HEK293T (cell line): ENCODE measurements around the gene NSMCE3.

Source experiments
- CTBP1 ChIP-seq: fragments of 450-650 bp; IDR thresholded peaks from 2 replicates; pipeline ENCODE4 v1.6.1; 2016; ENCODE audit warnings: borderline replicate concordance
- FOXA1 ChIP-seq: fragments of 450-650 bp; IDR thresholded peaks from 2 replicates; pipeline ENCODE4 v1.6.1; 2016; ENCODE audit warnings: mild to moderate bottlenecking
- FOXK2 ChIP-seq: fragments of 450-650 bp; IDR thresholded peaks from 2 replicates; pipeline ENCODE4 v1.6.1; 2016; ENCODE audit warnings: mild to moderate bottlenecking
- HDGF ChIP-seq: fragments of 450-650 bp; IDR thresholded peaks from 2 replicates; pipeline ENCODE4 v1.6.1; 2017; ENCODE audit warnings: antibody characterized with exemption, borderline replicate concordance
- SP1 ChIP-seq: fragments of 450-650 bp; IDR thresholded peaks from 2 replicates; pipeline ENCODE4 v1.6.1; 2017
- SUZ12 ChIP-seq: fragments of 450-650 bp; IDR thresholded peaks from 2 replicates; pipeline ENCODE4 v1.6.1; 2016; ENCODE audit warnings: mild to moderate bottlenecking
- ZNF384 ChIP-seq: fragments of 450-650 bp; IDR thresholded peaks from 2 replicates; pipeline ENCODE4 v1.6.1; 2016
- TF ChIP-seq, protein P1 (sequence below): fragments of 450-650 bp; IDR thresholded peaks from 2 replicates; pipeline ENCODE4 v1.6.1; 2016

DNA sequence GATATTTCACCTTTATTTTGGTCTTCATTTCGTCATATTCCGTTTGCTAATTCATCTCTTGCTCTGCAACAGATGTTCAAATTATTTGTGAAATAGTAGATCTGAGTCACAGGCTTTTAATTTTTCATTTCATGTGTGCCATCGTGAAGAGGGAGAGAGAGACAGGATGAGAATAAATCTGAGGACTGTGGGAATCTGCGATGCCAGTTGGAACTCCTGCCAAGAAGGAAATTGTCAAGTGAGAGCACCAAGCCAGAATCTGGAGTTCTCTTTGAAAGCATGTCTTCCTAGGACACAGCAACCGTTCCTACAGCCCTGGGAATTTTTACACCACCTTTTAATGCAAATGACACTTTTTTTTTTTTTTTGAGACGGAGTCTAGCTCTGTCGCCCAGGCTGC lies 48.8 kb downstream of the NSMCE3 start:
- TF ChIP-seq FOXK2 (no peak), HDGF (no peak), FOXA1 (no peak), ZNF384 (no peak), SP1 (no peak), SUZ12 (no peak), CTBP1 (no peak)
- TF ChIP-seq, protein P1, sequence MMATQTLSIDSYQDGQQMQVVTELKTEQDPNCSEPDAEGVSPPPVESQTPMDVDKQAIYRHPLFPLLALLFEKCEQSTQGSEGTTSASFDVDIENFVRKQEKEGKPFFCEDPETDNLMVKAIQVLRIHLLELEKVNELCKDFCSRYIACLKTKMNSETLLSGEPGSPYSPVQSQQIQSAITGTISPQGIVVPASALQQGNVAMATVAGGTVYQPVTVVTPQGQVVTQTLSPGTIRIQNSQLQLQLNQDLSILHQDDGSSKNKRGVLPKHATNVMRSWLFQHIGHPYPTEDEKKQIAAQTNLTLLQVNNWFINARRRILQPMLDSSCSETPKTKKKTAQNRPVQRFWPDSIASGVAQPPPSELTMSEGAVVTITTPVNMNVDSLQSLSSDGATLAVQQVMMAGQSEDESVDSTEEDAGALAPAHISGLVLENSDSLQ = no peak
